Hepatocyte (in vitro differentiated cells): ENCODE data around the gene MTA2. TPM values are rescaled to one million over a fixed set of nuclear protein-coding genes. Genes with fewer than 3 reads are reported as not detected.

Experiments
- DNase-seq: peaks from one replicate; pipeline ENCODE4 v3.0.0-alpha.2; 2016; ENCODE audit warnings: low spot score
- H2AFZ ChIP-seq: fragments of 200-600 bp; sonication (generic); 2 replicates; pipeline ENCODE4 v1.6.0; 2016; ENCODE audit warnings: antibody characterized with exemption, mild to moderate bottlenecking
- H3K27ac ChIP-seq: fragments of 200-600 bp; sonication (generic); 2 replicates; pipeline ENCODE4 v1.5.1; 2016; ENCODE audit warnings: mild to moderate bottlenecking
- H3K27me3 ChIP-seq: fragments of 200-600 bp; sonication (generic); 2 replicates; pipeline ENCODE4 v1.6.1; 2016
- H3K36me3 ChIP-seq: fragments of 200-600 bp; sonication (generic); replicated peaks from 2 replicates; pipeline ENCODE4 v1.5.1; 2016; ENCODE audit warnings: low read depth; ENCODE audit not compliant: insufficient read depth
- H3K4me1 ChIP-seq: fragments of 200-600 bp; sonication (generic); 2 replicates; pipeline ENCODE4 v1.5.1; 2016; ENCODE audit warnings: mild to moderate bottlenecking, moderate library complexity; ENCODE audit not compliant: insufficient read depth
- H3K4me2 ChIP-seq: fragments of 200-600 bp; sonication (generic); 2 replicates; pipeline ENCODE4 v1.6.0; 2016
- H3K4me3 ChIP-seq: fragments of 200-600 bp; sonication (generic); 2 replicates; pipeline ENCODE4 v1.5.1; 2016; ENCODE audit warnings: mild to moderate bottlenecking
- H3K79me2 ChIP-seq: fragments of 200-600 bp; sonication (generic); 2 replicates; pipeline ENCODE4 v1.6.0; 2017; ENCODE audit warnings: mild to moderate bottlenecking
- H3K9me2 ChIP-seq: fragments of 200-600 bp; sonication (generic); replicated peaks from 2 replicates; pipeline ENCODE4 v1.6.0; 2017; ENCODE audit warnings: mild to moderate bottlenecking; ENCODE audit not compliant: insufficient read depth
- H3K9me3 ChIP-seq: fragments of 200-600 bp; sonication (generic); 2 replicates; pipeline ENCODE4 v1.5.1; 2016; ENCODE audit warnings: low read depth, mild to moderate bottlenecking
- H4K20me1 ChIP-seq: fragments of 200-600 bp; sonication (generic); 2 replicates; pipeline ENCODE4 v1.6.0; 2016; ENCODE audit warnings: mild to moderate bottlenecking; ENCODE audit not compliant: insufficient read depth, poor library complexity, severe bottlenecking
- CTCF ChIP-seq: fragments of 200-600 bp; sonication (generic); IDR thresholded peaks from 2 replicates; pipeline ENCODE4 v1.5.1; 2016; ENCODE audit warnings: antibody characterized with exemption, mild to moderate bottlenecking; ENCODE audit not compliant: poor library complexity
- EZH2 ChIP-seq: fragments of 200-600 bp; sonication (generic); IDR thresholded peaks from 2 replicates; pipeline ENCODE4 v1.6.1; 2016; ENCODE audit warnings: antibody characterized with exemption, mild to moderate bottlenecking, borderline replicate concordance
- EZH2phosphoT487 ChIP-seq: fragments of 200-600 bp; sonication (generic); IDR thresholded peaks from one replicate; pipeline ENCODE4 v1.6.1; 2018; ENCODE audit warnings: antibody characterized with exemption, mild to moderate bottlenecking, low read depth, moderate library complexity; ENCODE audit not compliant: unreplicated experiment, severe bottlenecking
- WGBS: methylation state at CpG from one replicate; pipeline ENCODE4 v1.1.6; 2016; ENCODE audit warnings: low lambda C conversion rate; ENCODE audit errors: missing lambda C conversion rate; 5-methylcytosine and 5-hydroxymethylcytosine counted together
- polyA plus RNA-seq: library from polyadenylated mRNA; unstranded; fragments of >200 nt; fragmentation: Nextera tagmentation; extraction: Ambion mirVana; gene quantifications from 2 replicates; pipeline ENCODE4 v1.2.1, GENCODE V29; 2016
- total RNA-seq: library from RNA; depleted of rRNA; stranded (reverse); fragments of >200 nt; gene quantifications from 2 replicates; pipeline ENCODE4 v1.2.3, GENCODE V29; 2014

The MTA2 gene
- total and polyA plus RNA-seq, 2 experiments from 2014 or later: 25.6 to 53.1 TPM

DNA sequence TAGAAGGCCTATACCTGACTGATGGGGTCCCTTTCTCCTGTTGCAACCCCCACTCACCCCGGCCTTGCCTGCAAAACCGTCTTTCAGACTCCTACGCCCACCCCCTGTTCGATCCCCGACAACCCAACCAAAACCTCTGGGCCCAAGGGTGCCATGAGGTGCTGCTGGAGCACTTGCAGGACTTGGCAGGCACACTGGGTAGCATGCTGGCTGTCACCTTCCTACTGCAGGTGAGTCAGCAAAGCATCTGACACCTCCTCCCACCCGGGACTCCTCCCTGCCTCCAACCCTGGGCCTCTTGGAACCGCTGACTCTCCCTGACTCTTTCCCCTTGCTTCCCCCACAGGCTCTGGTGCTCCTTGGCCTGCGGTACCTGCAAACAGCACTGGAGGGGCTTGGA, 12.6 kb upstream of the MTA2 start:
- DNase-seq: peak; percentile 77
- TF ChIP-seq EZH2 (no peak), CTCF (no peak), EZH2phosphoT487 (no peak)
- Histone ChIP-seq H3K9me3 (no peaks in the 10 kb centered on the region), H3K4me2 (no peak overlapping the region), H2AFZ (no peak overlapping the region), H3K27ac (peak overlapping the region; percentile 97), H3K36me3 (no peaks in the 10 kb centered on the region), H4K20me1 (no peaks in the 10 kb centered on the region), H3K4me3 (no peak overlapping the region), H3K27me3 (no peaks in the 10 kb centered on the region), H3K79me2 (peaks cover 21% of the 10 kb centered on the region), H3K4me1 (peaks cover 15% of the 10 kb centered on the region), H3K9me2 (no peaks in the 10 kb centered on the region)
- 72% methylated on average over 8 of the region's 8 CpGs for WGBS

DNA sequence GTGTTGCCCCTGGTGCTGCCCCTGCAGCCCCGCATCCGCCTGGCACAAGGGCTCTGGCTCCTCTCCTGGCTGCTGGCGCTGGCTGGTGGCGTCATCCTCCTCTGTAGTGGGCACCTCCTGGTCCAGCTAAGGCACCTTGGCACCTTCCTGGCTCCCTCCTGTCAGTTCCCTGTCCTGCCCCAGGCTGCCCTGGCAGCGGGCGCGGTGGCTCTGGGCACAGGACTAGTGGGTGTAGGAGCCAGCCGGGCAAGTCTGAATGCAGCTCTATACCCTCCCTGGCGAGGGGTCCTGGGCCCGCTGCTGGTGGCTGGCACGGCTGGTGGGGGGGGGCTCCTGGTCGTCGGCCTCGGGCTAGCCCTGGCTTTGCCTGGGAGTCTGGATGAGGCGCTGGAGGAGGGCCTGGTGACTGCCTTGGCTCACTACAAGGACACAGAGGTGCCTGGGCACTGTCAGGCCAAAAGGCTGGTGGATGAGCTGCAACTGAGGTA, 11.7 kb upstream of the MTA2 start:
- H2AFZ ChIP-seq: no peak overlapping the region

DNA sequence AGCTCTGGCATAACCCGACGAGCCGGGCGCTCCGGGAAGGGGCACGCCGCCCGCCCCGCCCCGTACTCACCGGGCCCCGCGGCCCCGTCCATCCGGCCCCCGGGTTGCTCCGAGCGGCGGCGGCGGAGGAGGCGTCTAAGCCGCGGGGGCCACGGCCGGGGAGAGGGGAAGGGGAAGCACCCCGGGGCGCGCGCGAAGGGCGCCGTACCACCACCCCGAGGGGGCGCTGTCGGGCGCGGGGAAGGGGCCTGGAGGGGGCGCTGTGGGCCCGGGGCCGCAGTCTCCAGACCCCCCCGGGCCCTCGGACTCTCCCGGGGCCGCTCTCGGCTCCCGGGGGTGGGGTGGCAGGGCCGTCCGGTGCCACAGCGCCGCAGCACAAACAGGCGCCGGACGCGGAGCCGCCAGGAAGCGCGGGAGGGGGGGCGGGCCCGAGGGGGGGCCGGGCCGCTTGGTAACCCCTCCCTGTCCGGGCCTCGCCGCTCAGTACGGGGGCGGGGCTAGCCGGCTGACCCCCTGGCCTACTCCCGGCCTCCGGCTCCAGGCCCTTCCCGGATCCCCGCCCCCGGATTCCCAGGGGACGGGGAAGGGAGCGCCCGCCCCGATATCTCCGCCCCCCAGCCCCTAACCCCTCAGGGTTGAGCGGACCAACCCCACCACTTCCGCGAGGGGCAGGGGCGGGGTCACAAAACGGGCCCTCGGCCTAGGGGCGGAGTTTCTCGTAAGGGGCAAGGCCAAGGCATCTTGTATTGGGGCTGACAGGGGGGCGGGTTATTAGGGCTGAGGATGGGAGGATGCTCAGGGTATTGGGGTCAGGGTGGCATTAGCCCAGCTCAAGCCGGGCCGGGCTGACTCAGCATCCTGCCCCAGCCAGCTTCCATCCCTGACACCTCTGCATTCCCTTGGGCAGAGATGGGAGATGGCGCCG, 11.0 kb upstream of the MTA2 start, which contains the start of the genes EML3 and ROM1:
TSS of gene EML3 (minus strand) at position 410 of the 925 bp plus-strand sequence. CDS start at position 92, 318 bp downstream.
TSS of gene ROM1 (plus strand) at position 892 of the 925 bp plus-strand sequence. CDS start at position 917, 25 bp downstream.
- Histone ChIP-seq H3K4me1 (peaks cover 15% of the 10 kb centered on the region), H3K27me3 (no peaks in the 10 kb centered on the region), H3K36me3 (no peaks in the 10 kb centered on the region), H2AFZ (peak within 1 kb of the TSS; percentile 88), H3K79me2 (peaks cover 11% of the 10 kb centered on the region), H3K27ac (peak within 1 kb of the TSS; percentile 97), H3K4me3 (peak within 1 kb of the TSS; percentile 87), H4K20me1 (no peaks in the 10 kb centered on the region), H3K4me2 (peak within 1 kb of the TSS; percentile 98), H3K9me2 (no peaks in the 10 kb centered on the region), H3K9me3 (no peaks in the 10 kb centered on the region)
- peak; percentile 88 for DNase-seq
- TF ChIP-seq CTCF (peak; percentile 94), EZH2phosphoT487 (no peak), EZH2 (no peak)
- 30% methylated on average over 8 of the region's 91 CpGs for WGBS

More for the DNA sequence above, 11.7 kb upstream of the MTA2 start:
- Histone ChIP-seq H3K36me3 (no peaks in the 10 kb centered on the region), H3K4me1 (peaks cover 15% of the 10 kb centered on the region), H4K20me1 (no peaks in the 10 kb centered on the region), H3K9me3 (no peaks in the 10 kb centered on the region), H3K4me2 (peak overlapping the region; percentile 98), H3K27me3 (no peaks in the 10 kb centered on the region), H3K79me2 (peaks cover 14% of the 10 kb centered on the region), H3K27ac (peak overlapping the region; percentile 97), H3K9me2 (no peaks in the 10 kb centered on the region), H3K4me3 (no peak overlapping the region)
- DNase-seq: no peak
- 86% methylated on average over 15 of the region's 15 CpGs for WGBS
- TF ChIP-seq CTCF: no peak
- TF ChIP-seq EZH2phosphoT487: no peak
- TF ChIP-seq EZH2: no peak
